LNCAP (cell line): ENCODE results near the gene TNFRSF1A.

Experiments used
- TF ChIP-seq, protein P1 (sequence below): fragments of 450-650 bp; IDR thresholded peaks from 2 replicates; pipeline ENCODE4 v1.5.1; 2017; ENCODE audit warnings: mild to moderate bottlenecking

The TNFRSF1A gene

DNA sequence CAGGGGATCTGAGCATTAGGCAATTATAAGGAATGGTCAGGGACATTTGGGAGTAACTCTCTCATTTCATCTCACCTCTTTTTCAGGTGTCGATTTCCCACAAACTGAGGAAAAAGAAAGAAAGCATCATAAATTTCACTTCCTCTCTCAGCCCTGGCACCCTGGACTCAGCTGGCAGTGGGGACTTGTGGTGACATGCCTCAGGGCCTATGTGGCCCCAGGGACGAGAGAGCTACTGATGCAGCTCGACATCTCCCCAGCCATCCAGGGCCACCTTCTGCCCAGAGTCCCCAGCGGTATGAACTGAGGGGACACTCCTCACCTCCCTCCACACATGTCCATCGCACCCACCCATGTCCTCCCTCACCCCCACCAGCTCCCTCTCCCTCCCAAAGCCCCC is 11.7 kb downstream of the TNFRSF1A start:
- TF ChIP-seq, protein P1, sequence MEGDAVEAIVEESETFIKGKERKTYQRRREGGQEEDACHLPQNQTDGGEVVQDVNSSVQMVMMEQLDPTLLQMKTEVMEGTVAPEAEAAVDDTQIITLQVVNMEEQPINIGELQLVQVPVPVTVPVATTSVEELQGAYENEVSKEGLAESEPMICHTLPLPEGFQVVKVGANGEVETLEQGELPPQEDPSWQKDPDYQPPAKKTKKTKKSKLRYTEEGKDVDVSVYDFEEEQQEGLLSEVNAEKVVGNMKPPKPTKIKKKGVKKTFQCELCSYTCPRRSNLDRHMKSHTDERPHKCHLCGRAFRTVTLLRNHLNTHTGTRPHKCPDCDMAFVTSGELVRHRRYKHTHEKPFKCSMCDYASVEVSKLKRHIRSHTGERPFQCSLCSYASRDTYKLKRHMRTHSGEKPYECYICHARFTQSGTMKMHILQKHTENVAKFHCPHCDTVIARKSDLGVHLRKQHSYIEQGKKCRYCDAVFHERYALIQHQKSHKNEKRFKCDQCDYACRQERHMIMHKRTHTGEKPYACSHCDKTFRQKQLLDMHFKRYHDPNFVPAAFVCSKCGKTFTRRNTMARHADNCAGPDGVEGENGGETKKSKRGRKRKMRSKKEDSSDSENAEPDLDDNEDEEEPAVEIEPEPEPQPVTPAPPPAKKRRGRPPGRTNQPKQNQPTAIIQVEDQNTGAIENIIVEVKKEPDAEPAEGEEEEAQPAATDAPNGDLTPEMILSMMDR = no peak

DNA sequence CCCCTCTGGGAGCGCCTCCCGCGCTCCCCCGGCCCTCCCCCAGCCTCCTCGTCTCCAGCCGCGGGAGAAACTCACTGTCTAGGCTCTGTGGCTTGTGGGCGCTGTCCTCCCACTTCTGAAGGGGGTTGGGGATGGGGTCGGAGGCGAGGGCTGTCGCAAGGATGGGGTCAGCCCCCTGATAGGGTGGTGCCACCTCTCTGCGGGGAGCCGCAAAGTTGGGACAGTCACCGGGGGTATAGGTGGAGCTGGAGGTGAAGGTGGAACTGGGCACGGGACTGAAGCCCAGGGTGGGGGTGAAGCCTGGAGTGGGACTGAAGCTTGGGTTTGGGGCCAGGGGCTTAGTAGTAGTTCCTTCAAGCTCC is 12.2 kb downstream of the TNFRSF1A start:
- TF ChIP-seq, protein P1 = no peak

DNA sequence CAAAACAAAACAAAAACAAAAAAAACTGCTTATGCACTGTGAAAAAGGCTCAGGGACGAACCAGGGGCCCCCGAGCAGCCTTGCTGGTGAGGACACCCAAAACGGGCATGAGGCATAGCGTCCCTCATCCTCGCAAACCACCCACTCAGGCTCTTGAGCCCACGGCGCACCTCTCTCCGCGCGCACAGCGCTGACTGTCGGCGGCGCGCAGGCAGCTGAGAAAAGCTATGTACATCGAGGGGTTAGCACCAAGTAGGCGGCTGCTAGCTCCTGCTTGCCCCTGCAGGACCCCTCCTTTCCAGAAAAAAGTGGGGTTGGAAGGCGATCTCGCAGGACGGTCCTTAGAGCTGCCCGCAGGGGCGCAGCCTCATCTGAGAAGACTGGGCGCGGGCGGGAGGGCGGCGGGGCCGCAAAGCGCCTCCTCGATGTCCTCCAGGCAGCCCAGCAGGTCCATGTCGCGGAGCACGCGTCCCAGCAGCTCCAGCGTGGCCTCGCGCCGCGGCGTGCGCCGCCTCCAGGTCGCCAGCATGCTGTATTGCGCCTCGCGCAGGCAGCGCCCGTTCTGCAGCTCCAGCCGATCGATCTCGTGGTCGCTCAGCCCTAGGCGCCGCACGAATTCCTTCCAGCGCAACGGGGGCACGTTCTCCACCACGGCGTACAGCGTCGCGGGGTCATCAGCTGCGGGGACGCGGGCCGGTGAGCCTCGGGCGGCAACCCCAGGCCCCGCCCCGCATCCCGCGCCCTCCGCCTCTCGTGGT is 12.8 kb downstream of the TNFRSF1A start:
- TF ChIP-seq, protein P1 = no peak

DNA sequence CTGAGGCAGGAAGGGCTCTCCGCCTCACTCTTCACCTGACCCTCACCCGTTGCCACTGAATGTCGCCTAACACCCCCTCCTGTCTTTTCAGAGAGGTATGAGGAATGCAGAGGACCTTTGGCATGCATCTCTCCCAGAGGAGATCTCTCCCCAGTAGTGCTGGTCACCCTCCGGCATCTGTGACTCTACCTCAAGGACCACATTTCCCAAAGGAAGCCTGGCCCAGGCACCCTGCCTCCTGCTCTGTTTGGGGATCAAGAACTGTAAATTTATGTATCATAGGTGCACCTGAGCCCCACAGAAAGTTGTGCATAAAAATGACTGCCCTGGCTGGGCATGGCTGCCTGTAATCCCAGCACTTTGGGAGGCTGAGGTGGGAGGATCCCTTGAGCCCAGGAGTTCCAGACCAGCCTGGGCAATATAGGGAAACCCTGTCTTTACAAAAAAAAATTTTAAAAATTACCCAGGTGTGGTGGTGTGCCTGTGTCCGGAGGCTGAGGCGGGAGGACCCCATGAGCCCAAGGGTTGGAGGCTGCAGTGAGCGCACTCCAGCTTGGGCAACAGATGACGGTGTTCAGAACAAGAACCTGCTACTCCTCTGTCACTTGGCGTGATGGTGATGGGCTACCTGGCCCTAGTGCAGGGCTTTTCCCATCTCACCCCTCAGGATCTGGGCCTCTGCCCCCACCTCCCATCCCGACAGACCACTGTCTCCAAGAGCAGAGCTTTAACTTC is 13.7 kb downstream of the TNFRSF1A start:
- TF ChIP-seq, protein P1 = no peak

DNA sequence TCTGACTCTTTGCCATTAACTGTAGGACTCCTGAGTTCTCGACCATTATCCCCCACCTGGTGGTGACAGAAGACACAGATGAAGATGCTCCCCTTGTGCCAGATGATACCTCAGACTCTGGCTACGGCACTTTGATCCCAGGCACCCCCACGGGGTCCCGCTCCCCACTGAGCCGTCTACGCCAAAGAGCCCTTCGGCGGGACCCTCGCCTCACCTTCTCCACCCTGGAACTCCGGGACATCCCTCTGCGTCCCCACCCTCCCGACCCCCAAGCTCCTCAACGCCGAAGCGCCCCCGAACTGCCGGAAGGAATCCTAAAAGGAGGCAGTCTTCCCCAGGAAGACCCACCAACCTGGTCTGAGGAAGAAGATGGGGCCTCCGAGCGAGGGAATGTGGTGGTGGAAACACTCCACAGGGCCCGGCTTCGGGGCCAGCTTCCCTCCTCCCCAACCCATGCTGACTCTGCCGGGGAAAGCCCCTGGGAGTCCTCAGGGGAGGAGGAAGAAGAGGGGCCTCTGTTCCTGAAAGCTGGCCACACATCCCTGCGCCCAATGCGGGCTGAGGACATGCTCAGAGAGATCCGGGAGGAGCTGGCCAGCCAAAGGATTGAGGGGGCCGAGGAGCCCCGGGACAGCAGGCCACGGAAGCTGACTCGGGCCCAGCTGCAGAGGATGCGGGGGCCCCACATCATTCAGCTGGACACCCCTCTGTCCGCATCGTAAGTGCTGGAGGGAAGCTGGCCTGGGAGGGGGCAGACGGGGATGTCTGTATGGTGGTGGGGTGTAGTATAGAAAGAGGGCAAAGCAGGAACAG is 14.4 kb downstream of the TNFRSF1A start:
- TF ChIP-seq, protein P1 = no peak

DNA sequence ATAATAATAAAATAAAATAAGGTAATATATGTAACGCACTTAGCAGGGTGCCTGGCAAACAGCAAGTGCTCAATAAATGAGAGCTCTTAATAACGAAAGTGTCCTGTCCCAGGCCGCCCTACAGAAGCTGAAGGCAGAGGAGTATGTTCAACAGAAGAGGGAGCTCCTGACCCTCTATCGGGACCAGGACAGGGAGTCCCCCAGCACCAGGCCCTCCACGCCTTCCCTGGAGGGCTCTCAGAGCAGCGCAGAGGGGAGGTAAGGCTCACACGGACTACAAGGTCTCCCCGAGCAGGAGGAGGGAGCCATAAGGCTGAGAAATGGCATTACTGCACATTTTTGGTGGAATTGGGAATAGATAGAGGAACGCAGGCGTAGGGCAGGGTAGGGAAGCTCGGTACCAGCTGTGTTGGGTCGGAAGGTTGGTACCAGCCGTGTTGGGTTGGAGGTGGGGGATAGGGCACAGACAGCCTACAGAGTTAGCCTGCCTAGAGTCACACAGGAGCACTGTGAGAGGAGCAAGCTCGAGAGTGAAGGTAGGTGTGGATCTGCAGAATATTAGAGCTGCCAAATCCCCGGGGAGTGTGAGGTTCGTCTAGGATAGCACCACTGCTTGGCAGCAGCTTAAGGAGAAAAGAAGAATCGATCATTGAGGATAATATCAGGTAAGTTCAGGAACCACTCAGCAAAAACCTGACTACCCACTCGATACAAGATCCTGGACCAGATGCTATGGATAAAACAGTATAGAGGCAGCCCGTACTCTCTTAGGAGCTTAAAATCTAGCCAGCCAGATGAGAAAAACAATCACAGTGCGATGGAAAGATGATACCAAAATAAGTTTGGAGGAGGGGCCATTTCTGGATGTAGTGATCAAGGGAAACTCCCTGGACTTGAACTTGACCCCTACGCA is 15.3 kb downstream of the TNFRSF1A start:
- TF ChIP-seq, protein P1 = no peak
